A549 treated with AZD9567 at 1 μM for 4 hours (cell line): ENCODE data around the gene CPSF6. TPM values are rescaled to one million over a fixed set of nuclear protein-coding genes. Genes with fewer than 3 reads are reported as not detected.

Source experiments
- total RNA-seq: library from RNA; stranded (reverse); fragments of 200-300 nt; extraction: Qiagen RNA extraction; gene quantifications from 5 replicates; pipeline ENCODE4 v1.2.3, GENCODE V29; 2022; ENCODE audit not compliant: insufficient read depth

CPSF6 gene
- 61.2 to 67.6 TPM (median 64.4 TPM) in 5 replicates for total RNA-seq

DNA sequence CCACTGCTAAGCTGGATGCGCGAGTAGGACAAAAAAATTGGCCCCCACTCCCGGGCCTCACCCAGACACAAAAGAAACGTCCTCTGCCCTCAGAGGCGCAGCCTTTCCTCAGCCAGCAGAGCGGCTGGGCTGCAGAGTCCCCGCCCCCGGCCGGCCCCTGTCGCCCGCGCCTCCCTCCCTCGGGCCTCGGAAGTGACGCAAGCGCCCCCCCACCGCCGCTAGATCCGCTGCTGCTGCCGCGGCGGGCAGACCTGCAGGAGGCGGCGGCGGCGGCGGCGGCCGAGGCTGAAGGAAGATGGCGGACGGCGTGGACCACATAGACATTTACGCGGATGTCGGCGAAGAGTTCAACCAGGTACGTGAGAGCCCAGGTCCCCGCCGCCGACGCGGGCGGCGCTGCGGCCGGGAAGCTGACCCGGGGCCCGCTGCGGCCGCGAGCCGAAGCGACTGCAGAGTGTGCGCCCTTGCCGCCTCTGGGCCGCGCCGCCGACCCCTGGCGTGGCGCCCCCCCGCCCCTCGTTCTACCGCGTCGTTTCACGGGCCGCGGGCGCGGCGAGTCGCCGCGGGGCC lies at the start of gene CPSF6:
Gene CPSF6 (plus strand): TSS at position 218 of the 570 bp plus-strand sequence. CDS start 78 bp downstream, at position 296.

Other genes with a start within 250 kb of the CPSF6 start
- 0.05 to 0.69 TPM (median 0.05 TPM) in 3 of 5 replicates, not detected in the others for gene LYZ, start 108.8 kb downstream of the CPSF6 start, total RNA-seq
- gene YEATS4, start 120.2 kb downstream of the CPSF6 start, total RNA-seq: 27.8 to 36.7 TPM (median 31.8 TPM) in 5 replicates
- 7.8 to 19.1 TPM (median 11.1 TPM) in 5 replicates for gene FRS2, start 230.8 kb downstream of the CPSF6 start, total RNA-seq